Measurements from ENCODE around the gene CCDC175.
A peak's percentile ranks its signal among the peaks of the same experiment; 100 is the strongest.

CCDC175 gene

DNA sequence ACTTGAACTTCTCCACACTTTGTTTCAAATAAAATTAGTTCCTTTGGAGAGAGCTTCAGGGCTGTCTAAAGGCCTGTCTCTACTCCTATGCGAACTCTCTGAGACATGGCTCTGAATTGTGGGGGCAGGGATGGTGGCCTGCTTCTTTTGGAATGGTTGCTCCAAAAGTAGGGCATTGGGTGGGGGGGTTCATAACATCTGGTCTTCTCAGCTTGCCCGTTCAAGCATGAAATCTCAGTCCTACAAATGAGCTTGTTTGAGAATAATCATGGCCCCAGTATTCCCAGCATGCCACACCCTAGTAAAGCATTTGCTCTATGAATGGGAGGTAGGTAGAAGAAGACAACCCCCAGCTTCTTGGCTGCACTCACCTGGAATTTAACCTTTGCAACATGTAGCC lies 118.1 kb downstream of the CCDC175 start:
- Histone ChIP-seq H3K14ac (ENCODE audit: low read length in 2 of 2) (no peak overlapping the region), H3K4ac (ENCODE audit: low read depth in 1 of 2, low read length in 2 of 2) (no peak overlapping the region), H2AK5ac (ENCODE audit: low read length, severe bottlenecking) (no peak overlapping the region), H3K36me3 (ENCODE audit: control insufficient read depth in 1 of 2, insufficient read depth in 2 of 2, low read depth in 1 of 2, low read length in 2 of 2) (peaks cover under 1 to 63% of the 10 kb centered on the region in 2 experiments), H3K18ac (ENCODE audit: low read depth in 1 of 2, low read length in 2 of 2) (no peak overlapping the region), H4K8ac (ENCODE audit: low read length) (no peak overlapping the region), H2BK15ac (ENCODE audit: low read depth, poor library complexity, severe bottlenecking) (no peak overlapping the region), H2BK5ac (ENCODE audit: low read depth, low read length, poor library complexity, severe bottlenecking) (no peak overlapping the region), H2BK120ac (ENCODE audit: low read depth, low read length) (no peak overlapping the region), H3K4me2 (ENCODE audit: low read length, poor library complexity, severe bottlenecking) (no peak overlapping the region), H3K9ac (ENCODE audit: low read length) (no peak overlapping the region), H3K9me3 (ENCODE audit: control insufficient read depth, low read length) (peaks cover 11% of the 10 kb centered on the region), H2AFZ (ENCODE audit: low read depth, low read length) (no peak overlapping the region), H3K27ac (ENCODE audit: low read length, poor library complexity, severe bottlenecking) (no peak overlapping the region), H3K4me1 (ENCODE audit: control insufficient read depth, insufficient read depth, low read depth, low read length) (peaks cover 2% of the 10 kb centered on the region), H3K79me1 (replicated peaks; ENCODE audit: low read length, poor library complexity, severe bottlenecking) (peaks cover 7% of the 10 kb centered on the region), H3K4me3 (ENCODE audit: insufficient read depth in 1 of 2, low read depth in 1 of 2, low read length in 2 of 2) (no peak overlapping the region), H2BK12ac (ENCODE audit: low read length in 2 of 2) (no peak overlapping the region), H3K27me3 (ENCODE audit: control insufficient read depth in 1 of 2, insufficient read depth in 1 of 2, low read length in 2 of 2) (no peaks in the 10 kb centered on the region), H3K23ac (ENCODE audit: low read length in 2 of 2) (no peak overlapping the region), H4K91ac (ENCODE audit: low read length) (no peak overlapping the region)
- WGBS = 94% methylated on average over 2 of the region's 2 CpGs
- no peak for DNase-seq

GRCh38 chr14:59455411-59455810 lies 121.2 kb downstream of the CCDC175 start:
- WGBS = no CpG with 5 or more reads among the region's 1 CpG
- Histone ChIP-seq H4K91ac (ENCODE audit: low read length) (no peak overlapping the region), H3K27me3 (ENCODE audit: control insufficient read depth in 1 of 2, insufficient read depth in 1 of 2, low read length in 2 of 2) (no peaks in the 10 kb centered on the region), H3K18ac (ENCODE audit: low read depth in 1 of 2, low read length in 2 of 2) (no peak overlapping the region), H3K4me2 (ENCODE audit: low read length, poor library complexity, severe bottlenecking) (no peak overlapping the region), H2BK5ac (ENCODE audit: low read depth, low read length, poor library complexity, severe bottlenecking) (no peak overlapping the region), H3K4me3 (ENCODE audit: insufficient read depth in 1 of 2, low read depth in 1 of 2, low read length in 2 of 2) (peak overlapping the region in 1 of 2 experiments; percentile 42), H2BK15ac (ENCODE audit: low read depth, poor library complexity, severe bottlenecking) (no peak overlapping the region), H4K8ac (ENCODE audit: low read length) (no peak overlapping the region), H3K27ac (ENCODE audit: low read length, poor library complexity, severe bottlenecking) (no peak overlapping the region), H3K9me3 (ENCODE audit: control insufficient read depth, low read length) (peaks cover 11% of the 10 kb centered on the region), H3K36me3 (ENCODE audit: control insufficient read depth in 1 of 2, insufficient read depth in 2 of 2, low read depth in 1 of 2, low read length in 2 of 2) (peaks cover 0 to 49% of the 10 kb centered on the region in 2 experiments), H3K79me1 (replicated peaks; ENCODE audit: low read length, poor library complexity, severe bottlenecking) (peaks cover 5% of the 10 kb centered on the region), H2AK5ac (ENCODE audit: low read length, severe bottlenecking) (no peak overlapping the region), H3K23ac (ENCODE audit: low read length in 2 of 2) (no peak overlapping the region), H3K4ac (ENCODE audit: low read depth in 1 of 2, low read length in 2 of 2) (no peak overlapping the region), H2AFZ (ENCODE audit: low read depth, low read length) (no peak overlapping the region), H3K9ac (ENCODE audit: low read length) (no peak overlapping the region), H2BK120ac (ENCODE audit: low read depth, low read length) (no peak overlapping the region), H2BK12ac (ENCODE audit: low read length in 2 of 2) (no peak overlapping the region), H3K14ac (ENCODE audit: low read length in 2 of 2) (no peak overlapping the region), H3K4me1 (ENCODE audit: control insufficient read depth, insufficient read depth, low read depth, low read length) (peaks cover 2% of the 10 kb centered on the region)
- no peak for DNase-seq
